Suprapubic skin (tissue), 2 donors: ENCODE results near the gene EPB41L5.

Experiments used
- EP300 ChIP-seq: sonication (generic); formaldehyde crosslinking; IDR thresholded peaks from one replicate; pipeline ENCODE4 v1.6.1; 2017; ENCODE audit warnings: antibody characterized with exemption
- POLR2A ChIP-seq, 2 donors: fragments of 450-650 bp; IDR thresholded peaks; one replicate each; pipeline ENCODE4 v1.6.1; 2017; ENCODE audit warnings: antibody characterized with exemption in 2 of 2, mild to moderate bottlenecking in 2 of 2, moderate library complexity in 2 of 2

DNA sequence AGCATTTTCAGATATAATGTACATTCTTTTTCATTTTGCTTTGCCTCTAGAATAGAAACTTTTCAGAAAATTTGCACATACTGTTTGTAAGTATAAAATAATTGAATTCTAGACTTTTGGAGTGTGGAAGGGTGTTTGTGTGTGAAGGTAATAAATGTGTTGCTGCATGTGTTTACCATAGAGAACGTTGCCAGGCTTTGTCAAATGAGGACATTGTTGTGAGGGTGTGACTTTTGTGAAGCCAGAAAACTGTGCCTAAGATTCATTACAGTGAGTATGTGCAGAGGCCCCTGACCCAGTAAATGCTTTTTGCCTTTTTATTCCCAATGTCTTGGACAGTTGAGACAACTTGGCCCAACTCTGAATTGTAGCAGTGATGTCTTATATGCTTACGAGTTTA lies 30.4 kb upstream of the EPB41L5 start:
- TF ChIP-seq POLR2A (IDR thresholded peaks at IDR 0.05), result no peak
- no peak for TF ChIP-seq EP300
